IMR-90 (cell line): ENCODE data around the gene CACNB2.

Experiments
- CEBPB ChIP-seq: IDR thresholded peaks from 2 replicates; pipeline ENCODE4 v1.6.1; 2012; ENCODE audit warnings: low read depth, low read length, improper control_type of control experiment
- CHD1 ChIP-seq: IDR thresholded peaks from 2 replicates; pipeline ENCODE4 v1.6.1; 2012; ENCODE audit warnings: low read depth, low read length, improper control_type of control experiment
- CTCF ChIP-seq: conservative IDR thresholded peaks from 2 replicates; pipeline ENCODE4 v1.5.1; 2012; ENCODE audit warnings: mild to moderate bottlenecking, low read depth, low read length, improper control_type of control experiment
- MAZ ChIP-seq: IDR thresholded peaks from 2 replicates; pipeline ENCODE4 v1.6.1; 2012; ENCODE audit warnings: low read depth, mild to moderate bottlenecking, low read length, improper control_type of control experiment, moderate library complexity, borderline replicate concordance
- POLR2A ChIP-seq: IDR thresholded peaks from 2 replicates; pipeline ENCODE4 v1.6.1; 2012; ENCODE audit warnings: mild to moderate bottlenecking, low read depth, low read length
- RAD21 ChIP-seq: IDR thresholded peaks from 2 replicates; pipeline ENCODE4 v1.6.1; 2012; ENCODE audit warnings: low read length, improper control_type of control experiment
- RCOR1 ChIP-seq: IDR thresholded peaks from 2 replicates; pipeline ENCODE4 v1.6.1; 2012; ENCODE audit warnings: mild to moderate bottlenecking, low read length, improper control_type of control experiment; ENCODE audit not compliant: insufficient replicate concordance
- RFX5 ChIP-seq: IDR thresholded peaks from 2 replicates; pipeline ENCODE4 v1.8.0; 2012; ENCODE audit warnings: low read depth, mild to moderate bottlenecking, low read length, moderate library complexity
- TF ChIP-seq, protein P1 (sequence below): fragments of 150-350 bp; IDR thresholded peaks from 2 replicates; pipeline ENCODE4 v1.6.1; 2016; ENCODE audit warnings: low read depth, mild to moderate bottlenecking, low read length, moderate library complexity, borderline replicate concordance

DNA sequence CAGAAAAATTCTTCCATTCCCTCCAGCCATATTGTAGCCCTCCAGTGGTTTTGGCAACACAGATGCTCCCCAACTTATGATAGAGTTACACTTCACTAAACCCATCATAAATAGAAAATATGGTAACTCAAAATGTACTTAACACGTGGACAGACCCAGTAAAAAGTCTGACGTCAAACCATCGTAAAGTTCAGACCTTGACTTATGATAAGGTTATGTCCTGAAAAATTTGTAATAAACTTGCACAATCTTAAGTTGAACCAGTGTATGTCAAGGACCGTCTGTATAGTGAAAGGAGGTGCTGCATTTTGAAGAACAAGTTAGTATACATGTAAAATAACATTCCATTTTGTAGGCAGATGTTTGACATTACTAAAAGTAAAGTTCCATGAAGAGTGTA, 368.4 kb downstream of the CACNB2 start:
- TF ChIP-seq CTCF (no peak), POLR2A (no peak), RCOR1 (no peak), MAZ (no peak), RFX5 (no peak), CEBPB (no peak), CHD1 (no peak), RAD21 (no peak)
- TF ChIP-seq, protein P1, sequence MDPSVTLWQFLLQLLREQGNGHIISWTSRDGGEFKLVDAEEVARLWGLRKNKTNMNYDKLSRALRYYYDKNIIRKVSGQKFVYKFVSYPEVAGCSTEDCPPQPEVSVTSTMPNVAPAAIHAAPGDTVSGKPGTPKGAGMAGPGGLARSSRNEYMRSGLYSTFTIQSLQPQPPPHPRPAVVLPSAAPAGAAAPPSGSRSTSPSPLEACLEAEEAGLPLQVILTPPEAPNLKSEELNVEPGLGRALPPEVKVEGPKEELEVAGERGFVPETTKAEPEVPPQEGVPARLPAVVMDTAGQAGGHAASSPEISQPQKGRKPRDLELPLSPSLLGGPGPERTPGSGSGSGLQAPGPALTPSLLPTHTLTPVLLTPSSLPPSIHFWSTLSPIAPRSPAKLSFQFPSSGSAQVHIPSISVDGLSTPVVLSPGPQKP: no peak
